HUES48 (cell line): ENCODE data around the gene CALY.
"Not testable (repeated sequence)": the region's sequence is repeated elsewhere in the genome, so short reads cannot be mapped to it uniquely, and the experiment has no call there.

Source experiments
- H3K27ac ChIP-seq: one replicate; pipeline ENCODE4 v1.7.0; 2013; ENCODE audit warnings: low read depth, low read length, inconsistent platforms
- H3K27me3 ChIP-seq: 2 replicates; pipeline ENCODE4 v1.6.1; 2013; ENCODE audit warnings: mild to moderate bottlenecking, low read length; ENCODE audit not compliant: control insufficient read depth, insufficient read depth
- H3K36me3 ChIP-seq: 2 replicates; pipeline ENCODE4 v1.6.1; 2013; ENCODE audit warnings: low read length; ENCODE audit not compliant: control insufficient read depth, insufficient read depth
- H3K4me1 ChIP-seq: 2 replicates; pipeline ENCODE4 v1.6.1; 2013; ENCODE audit warnings: mild to moderate bottlenecking, low read length; ENCODE audit not compliant: control insufficient read depth, insufficient read depth
- H3K4me3 ChIP-seq: 2 replicates; pipeline ENCODE4 v1.5.1; 2013; ENCODE audit warnings: mild to moderate bottlenecking, low read depth, low read length
- H3K9ac ChIP-seq: 2 replicates; pipeline ENCODE4 v1.6.1; 2013; ENCODE audit warnings: mild to moderate bottlenecking, low read depth, low read length, moderate library complexity
- H3K9me3 ChIP-seq: 2 replicates; pipeline ENCODE4 v1.6.1; 2013; ENCODE audit warnings: low read length; ENCODE audit not compliant: control insufficient read depth, insufficient read depth

Gene CALY

GRCh38 chr10:133377025-133377817 lies 40.5 kb upstream of the CALY start:
- Histone ChIP-seq H3K36me3 (no peaks in the 10 kb centered on the region), H3K27me3 (peaks cover 54% of the 10 kb centered on the region), H3K9ac (no peak overlapping the region), H3K9me3 (no peaks in the 10 kb centered on the region), H3K27ac (no peak overlapping the region), H3K4me1 (no peaks in the 10 kb centered on the region), H3K4me3 (no peak overlapping the region)

- not testable (repeated sequence) for H3K9ac ChIP-seq, H3K27ac ChIP-seq, H3K9me3 ChIP-seq, H3K4me1 ChIP-seq, H3K36me3 ChIP-seq, H3K4me3 ChIP-seq
- peaks cover 54% of the 10 kb centered on the region for H3K27me3 ChIP-seq
Measured at GRCh38 chr10:133376183-133376582, 39.5 kb upstream of the CALY start.

- H3K9me3 ChIP-seq, result no peaks in the 10 kb centered on the region
Measured at GRCh38 chr10:133375357-133376115, 38.8 kb upstream of the CALY start.

GRCh38 chr10:133373174-133374090 lies 36.7 kb upstream of the CALY start, which contains the start of gene ECHS1:
Gene ECHS1, minus strand, starts transcription at chr10:133373354. Its CDS starts 21 bp downstream, at chr10:133373333.
- Histone ChIP-seq H3K36me3 (peaks cover 24% of the 10 kb centered on the region), H3K9ac (no peak within 1 kb of the TSS; the same call in 1 of the 2 replicates), H3K27ac (no peak within 1 kb of the TSS), H3K4me1 (no peaks in the 10 kb centered on the region), H3K9me3 (no peaks in the 10 kb centered on the region), H3K27me3 (peaks cover 42% of the 10 kb centered on the region), H3K4me3 (peak within 1 kb of the TSS; percentile 86)

More at GRCh38 chr10:133375357-133376115, 38.8 kb upstream of the CALY start:
- no peaks in the 10 kb centered on the region for H3K4me1 ChIP-seq
- H3K27ac ChIP-seq, result no peak overlapping the region
- H3K9ac ChIP-seq, result no peak overlapping the region
- H3K27me3 ChIP-seq, result peaks cover 54% of the 10 kb centered on the region
- H3K4me3 ChIP-seq, result no peak overlapping the region
- H3K36me3 ChIP-seq, result peaks cover 3% of the 10 kb centered on the region

- H3K4me1 ChIP-seq, result no peaks in the 10 kb centered on the region
- H3K36me3 ChIP-seq, result peaks cover 29% of the 10 kb centered on the region
- H3K4me3 ChIP-seq, result peak overlapping the region; percentile 41; the same call in 1 of the 2 replicates
- no peak overlapping the region for H3K9ac ChIP-seq
- no peak overlapping the region for H3K27ac ChIP-seq
- peaks cover 33% of the 10 kb centered on the region for H3K27me3 ChIP-seq
- no peaks in the 10 kb centered on the region for H3K9me3 ChIP-seq
Measured at GRCh38 chr10:133372507-133372906, 35.8 kb upstream of the CALY start.

- H3K4me3 ChIP-seq, result no peak overlapping the region
- H3K27me3 ChIP-seq, result peaks cover 11% of the 10 kb centered on the region
- peaks cover 48% of the 10 kb centered on the region for H3K36me3 ChIP-seq
- H3K9ac ChIP-seq, result no peak overlapping the region
- no peaks in the 10 kb centered on the region for H3K4me1 ChIP-seq
- no peaks in the 10 kb centered on the region for H3K9me3 ChIP-seq
- no peak overlapping the region for H3K27ac ChIP-seq
Measured at GRCh38 chr10:133370030-133370786, 33.5 kb upstream of the CALY start.

GRCh38 chr10:133368153-133368552 lies 31.5 kb upstream of the CALY start:
- H3K4me1 ChIP-seq, result no peaks in the 10 kb centered on the region
- H3K4me3 ChIP-seq, result no peak overlapping the region
- H3K36me3 ChIP-seq, result peaks cover 66% of the 10 kb centered on the region
- no peaks in the 10 kb centered on the region for H3K27me3 ChIP-seq
- no peaks in the 10 kb centered on the region for H3K9me3 ChIP-seq
- no peak overlapping the region for H3K9ac ChIP-seq
- H3K27ac ChIP-seq, result no peak overlapping the region

GRCh38 chr10:133367461-133367860 lies 30.8 kb upstream of the CALY start:
- not testable (repeated sequence) for H3K9ac ChIP-seq, H3K27ac ChIP-seq, H3K27me3 ChIP-seq, H3K4me3 ChIP-seq, H3K9me3 ChIP-seq, H3K4me1 ChIP-seq
- H3K36me3 ChIP-seq, result peaks cover 73% of the 10 kb centered on the region

GRCh38 chr10:133366751-133367150 lies 30.1 kb upstream of the CALY start:
- Histone ChIP-seq H3K36me3 (peaks cover 80% of the 10 kb centered on the region), H3K4me1 (no peaks in the 10 kb centered on the region), H3K4me3 (no peak overlapping the region), H3K9me3 (no peaks in the 10 kb centered on the region), H3K27me3 (no peaks in the 10 kb centered on the region), H3K9ac (no peak overlapping the region), H3K27ac (no peak overlapping the region)

GRCh38 chr10:133366130-133366478 lies 29.4 kb upstream of the CALY start:
- Histone ChIP-seq H3K27ac (no peak overlapping the region), H3K9ac (no peak overlapping the region), H3K4me3 (no peak overlapping the region), H3K9me3 (no peaks in the 10 kb centered on the region), H3K27me3 (no peaks in the 10 kb centered on the region), H3K36me3 (peaks cover 81% of the 10 kb centered on the region), H3K4me1 (no peaks in the 10 kb centered on the region)
